ENCODE data around the gene PLEKHG1. TPM values are rescaled to one million over a fixed set of nuclear protein-coding genes. Genes with fewer than 3 reads are reported as not detected.

PLEKHG1 gene
- total RNA-seq, 1 experiment from 2014 or later = 4.5 TPM

GRCh38 chr6:150624191-150624590 lies 24.5 kb downstream of the PLEKHG1 start:
- intact Hi-C loops (cut with micrococcal nuclease; ENCODE audit: unreplicated experiment) = no loop called here
- POLR2A ChIA-PET (ENCODE audit: low non-redundant PET) = no interaction called here
- peaks cover 15% of the 10 kb centered on the region for H3K4me1 ChIP-seq (ENCODE audit: insufficient read depth, low read length, poor library complexity, severe bottlenecking)
- H3K36me3 ChIP-seq (ENCODE audit: insufficient read depth, low read length, poor library complexity, severe bottlenecking) = no peaks in the 10 kb centered on the region
- H3K4me3 ChIP-seq (ENCODE audit: low read depth, low read length, poor library complexity, severe bottlenecking) = no peak overlapping the region
- TF ChIP-seq EZH2 (IDR thresholded peaks at IDR 0.05; ENCODE audit: borderline replicate concordance, low read depth, low read length, poor library complexity, severe bottlenecking) (no peak), CTCF (conservative IDR thresholded peaks at IDR 0.05; ENCODE audit: low read depth, low read length) (no peak)
- CTCF ChIA-PET = no interaction called here
- no peaks in the 10 kb centered on the region for H3K27me3 ChIP-seq (replicated peaks; ENCODE audit: insufficient read depth, low read depth, low read length, poor library complexity)
- no peak overlapping the region for H3K27ac ChIP-seq (ENCODE audit: low read depth, low read length, poor library complexity, severe bottlenecking)
- no peak for DNase-seq (ENCODE audit: low spot score)
- no TSS peak for BruUV-seq (replicated peaks)
- no peaks in the 10 kb centered on the region for H3K9me3 ChIP-seq (ENCODE audit: low read depth, low read length, poor library complexity, severe bottlenecking)

GRCh38 chr6:150625927-150626326 lies 26.2 kb downstream of the PLEKHG1 start:
- ChIA-PET POLR2A (ENCODE audit: low non-redundant PET) (no interaction called here), CTCF (no interaction called here)
- intact Hi-C loops (cut with micrococcal nuclease; ENCODE audit: unreplicated experiment) = no loop called here
- H3K4me1 ChIP-seq (ENCODE audit: insufficient read depth, low read length, poor library complexity, severe bottlenecking) = peaks cover 9% of the 10 kb centered on the region
- no peaks in the 10 kb centered on the region for H3K9me3 ChIP-seq (ENCODE audit: low read depth, low read length, poor library complexity, severe bottlenecking)
- H3K36me3 ChIP-seq (ENCODE audit: insufficient read depth, low read length, poor library complexity, severe bottlenecking) = no peaks in the 10 kb centered on the region
- no peak for DNase-seq (ENCODE audit: low spot score)
- no peak overlapping the region for H3K4me3 ChIP-seq (ENCODE audit: low read depth, low read length, poor library complexity, severe bottlenecking)
- BruUV-seq (replicated peaks) = no TSS peak
- H3K27me3 ChIP-seq (replicated peaks; ENCODE audit: insufficient read depth, low read depth, low read length, poor library complexity) = no peaks in the 10 kb centered on the region
- no peak overlapping the region for H3K27ac ChIP-seq (ENCODE audit: low read depth, low read length, poor library complexity, severe bottlenecking)
- no peak for TF ChIP-seq CTCF (conservative IDR thresholded peaks at IDR 0.05; ENCODE audit: low read depth, low read length)
- TF ChIP-seq EZH2 (IDR thresholded peaks at IDR 0.05; ENCODE audit: borderline replicate concordance, low read depth, low read length, poor library complexity, severe bottlenecking) = no peak

GRCh38 chr6:150627154-150627553 lies 27.5 kb downstream of the PLEKHG1 start:
- Histone ChIP-seq H3K4me3 (ENCODE audit: low read depth, low read length, poor library complexity, severe bottlenecking) (no peak overlapping the region), H3K36me3 (ENCODE audit: insufficient read depth, low read length, poor library complexity, severe bottlenecking) (no peaks in the 10 kb centered on the region), H3K4me1 (ENCODE audit: insufficient read depth, low read length, poor library complexity, severe bottlenecking) (peaks cover 9% of the 10 kb centered on the region), H3K9me3 (ENCODE audit: low read depth, low read length, poor library complexity, severe bottlenecking) (no peaks in the 10 kb centered on the region), H3K27me3 (replicated peaks; ENCODE audit: insufficient read depth, low read depth, low read length, poor library complexity) (no peaks in the 10 kb centered on the region), H3K27ac (ENCODE audit: low read depth, low read length, poor library complexity, severe bottlenecking) (no peak overlapping the region)
- no peak for DNase-seq (ENCODE audit: low spot score)
- POLR2A ChIA-PET (ENCODE audit: low non-redundant PET) = no interaction called here
- CTCF ChIA-PET = no interaction called here
- BruUV-seq (replicated peaks) = no TSS peak
- intact Hi-C loops (cut with micrococcal nuclease; ENCODE audit: unreplicated experiment) = no loop called here
- TF ChIP-seq EZH2 (IDR thresholded peaks at IDR 0.05; ENCODE audit: borderline replicate concordance, low read depth, low read length, poor library complexity, severe bottlenecking) (no peak), CTCF (conservative IDR thresholded peaks at IDR 0.05; ENCODE audit: low read depth, low read length) (no peak)
